ENCODE results near the gene RBFOX2.

- no peak for TF ChIP-seq CTCF (IDR thresholded peaks at IDR 0.05)
- TF ChIP-seq POLR2A (IDR thresholded peaks at IDR 0.05): no peak
Measured at GRCh38 chr22:35844886-35845285, 183.7 kb downstream of the RBFOX2 start.

Data from Peyer's patch (tissue), 4 donors.